OCI-LY1 (cell line): ENCODE data around the gene ZNF664.

Experiments
- EZH2 ChIP-seq: fragments of 200-600 bp; sonication (generic), shearing (Covaris generic); IDR thresholded peaks from 2 replicates; pipeline ENCODE4 v1.8.0; 2017; ENCODE audit warnings: borderline replicate concordance, mixed run types, mild to moderate bottlenecking, antibody characterized with exemption, low read length, moderate library complexity, mixed read lengths
- TF ChIP-seq, protein P1 (sequence below): fragments of 200-600 bp; sonication (generic), shearing (Covaris generic); IDR thresholded peaks from 2 replicates; pipeline ENCODE4 v1.5.1; 2017; ENCODE audit warnings: mild to moderate bottlenecking, antibody characterized with exemption, low read length, moderate library complexity, mixed read lengths

DNA sequence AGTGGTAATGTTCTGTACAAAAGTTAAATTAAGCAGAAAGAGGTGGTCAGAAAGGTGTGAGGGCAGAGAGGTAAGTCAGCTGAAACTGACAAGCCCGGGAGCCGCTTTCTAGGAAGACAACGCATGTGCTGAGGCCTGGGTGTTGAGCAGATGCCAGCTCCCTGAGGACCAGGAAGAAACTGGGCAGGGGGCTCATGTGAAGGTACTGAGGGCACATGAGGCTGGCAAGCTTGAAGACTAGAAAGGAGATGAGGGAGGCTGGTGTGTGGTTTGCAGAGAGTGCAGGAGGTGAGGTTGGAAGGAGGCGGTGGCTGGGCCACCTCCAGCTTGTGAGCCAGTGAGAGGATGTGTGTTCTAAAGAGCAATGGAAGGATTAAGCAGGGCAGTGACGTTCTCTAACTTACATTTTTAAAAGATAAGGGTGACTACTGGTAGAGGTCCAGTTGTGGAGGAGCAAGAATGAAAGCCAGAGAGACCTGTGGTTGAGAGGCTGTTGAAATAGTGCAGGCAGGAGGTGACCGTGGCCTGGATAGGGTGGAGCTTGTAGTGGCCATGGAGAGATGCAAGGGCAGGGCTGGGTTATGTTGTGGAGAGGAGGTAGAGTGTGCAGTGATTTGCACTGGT, 29.1 kb downstream of the ZNF664 start:
- TF ChIP-seq, protein P1, sequence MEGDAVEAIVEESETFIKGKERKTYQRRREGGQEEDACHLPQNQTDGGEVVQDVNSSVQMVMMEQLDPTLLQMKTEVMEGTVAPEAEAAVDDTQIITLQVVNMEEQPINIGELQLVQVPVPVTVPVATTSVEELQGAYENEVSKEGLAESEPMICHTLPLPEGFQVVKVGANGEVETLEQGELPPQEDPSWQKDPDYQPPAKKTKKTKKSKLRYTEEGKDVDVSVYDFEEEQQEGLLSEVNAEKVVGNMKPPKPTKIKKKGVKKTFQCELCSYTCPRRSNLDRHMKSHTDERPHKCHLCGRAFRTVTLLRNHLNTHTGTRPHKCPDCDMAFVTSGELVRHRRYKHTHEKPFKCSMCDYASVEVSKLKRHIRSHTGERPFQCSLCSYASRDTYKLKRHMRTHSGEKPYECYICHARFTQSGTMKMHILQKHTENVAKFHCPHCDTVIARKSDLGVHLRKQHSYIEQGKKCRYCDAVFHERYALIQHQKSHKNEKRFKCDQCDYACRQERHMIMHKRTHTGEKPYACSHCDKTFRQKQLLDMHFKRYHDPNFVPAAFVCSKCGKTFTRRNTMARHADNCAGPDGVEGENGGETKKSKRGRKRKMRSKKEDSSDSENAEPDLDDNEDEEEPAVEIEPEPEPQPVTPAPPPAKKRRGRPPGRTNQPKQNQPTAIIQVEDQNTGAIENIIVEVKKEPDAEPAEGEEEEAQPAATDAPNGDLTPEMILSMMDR: no peak
- TF ChIP-seq EZH2: no peak
